Neural cell (in vitro differentiated cells): ENCODE measurements around the gene SPN. TPM values are rescaled to one million over a fixed set of nuclear protein-coding genes. Genes with fewer than 3 reads are reported as not detected.

ENCODE experiments used
- H2AFZ ChIP-seq: fragments of 200-600, 300-800 bp; sonication (generic), shearing (Covaris generic); 2 replicates; pipeline ENCODE4 v1.6.0; 2014; ENCODE audit warnings: low read depth, mild to moderate bottlenecking, antibody characterized with exemption, low read length, moderate library complexity
- H3F3A ChIP-seq: fragments of 200-600 bp; shearing (Covaris generic); 2 replicates; pipeline ENCODE4 v1.6.1; 2016; ENCODE audit warnings: mild to moderate bottlenecking, moderate library complexity, mixed read lengths, antibody characterized with exemption, low read length; ENCODE audit not compliant: insufficient read depth, poor library complexity, severe bottlenecking
- H3K27ac ChIP-seq: fragments of 200-600, 300-800 bp; sonication (generic), shearing (Covaris generic); 2 replicates; pipeline ENCODE4 v1.5.1; 2014; ENCODE audit warnings: mild to moderate bottlenecking, low read length, moderate library complexity
- H3K27me3 ChIP-seq: fragments of 300-800, 200-600 bp; sonication (generic), shearing (Covaris generic); 2 replicates; pipeline ENCODE4 v1.6.0; 2014; ENCODE audit warnings: mild to moderate bottlenecking, low read depth, low read length, moderate library complexity; ENCODE audit not compliant: insufficient read depth
- H3K36me3 ChIP-seq: fragments of 300-800, 200-600 bp; sonication (generic), shearing (Covaris generic); 2 replicates; pipeline ENCODE4 v1.5.1; 2014; ENCODE audit warnings: mild to moderate bottlenecking, antibody characterized with exemption, low read length, moderate library complexity; ENCODE audit not compliant: insufficient read depth
- H3K4me2 ChIP-seq: fragments of 300-800, 200-600 bp; sonication (generic), shearing (Covaris generic); 2 replicates; pipeline ENCODE4 v1.6.0; 2014; ENCODE audit warnings: mild to moderate bottlenecking, low read length
- H3K4me3 ChIP-seq: fragments of 300-800, 200-600 bp; sonication (generic), shearing (Covaris generic); 2 replicates; pipeline ENCODE4 v1.5.1; 2014; ENCODE audit warnings: mild to moderate bottlenecking, low read length, moderate library complexity
- H3K79me2 ChIP-seq: fragments of 200-600 bp; shearing (Covaris generic); replicated peaks from 2 replicates; pipeline ENCODE4 v1.6.0; 2014; ENCODE audit warnings: mild to moderate bottlenecking, low read length, moderate library complexity; ENCODE audit not compliant: insufficient read depth
- H3K9ac ChIP-seq: fragments of 300-800, 200-600 bp; sonication (generic), shearing (Covaris generic); 2 replicates; pipeline ENCODE4 v1.6.1; 2016; ENCODE audit warnings: mild to moderate bottlenecking, low read length, mixed read lengths
- H3K9me2 ChIP-seq: fragments of 200-600 bp; shearing (Covaris generic); 2 replicates; pipeline ENCODE4 v1.6.1; 2016; ENCODE audit warnings: mild to moderate bottlenecking, low read length, mixed read lengths; ENCODE audit not compliant: insufficient read depth
- H3K9me3 ChIP-seq: fragments of 200-600, 300-800 bp; sonication (generic), shearing (Covaris generic); 2 replicates; pipeline ENCODE4 v1.6.1; 2016; ENCODE audit warnings: mild to moderate bottlenecking, mixed run types, low read length, moderate library complexity, mixed read lengths
- H4K20me1 ChIP-seq: fragments of 200-600 bp; shearing (Covaris generic); 2 replicates; pipeline ENCODE4 v1.6.1; 2016; ENCODE audit warnings: mild to moderate bottlenecking, mixed run types; ENCODE audit not compliant: insufficient read depth
- CTCF ChIP-seq: fragments of 450-650 bp; IDR thresholded peaks from 2 replicates; pipeline ENCODE4 v1.5.1; 2014; ENCODE audit warnings: antibody characterized with exemption, mild to moderate bottlenecking, moderate library complexity; ENCODE audit not compliant: poor library complexity, severe bottlenecking
- EP300 ChIP-seq: fragments of 450-650 bp; conservative IDR thresholded peaks from 2 replicates; pipeline ENCODE4 v1.6.1; 2014; ENCODE audit warnings: antibody characterized with exemption, mild to moderate bottlenecking, moderate library complexity; ENCODE audit not compliant: poor library complexity, severe bottlenecking
- EZH2 ChIP-seq: fragments of 200-600, 300-800 bp; shearing (Covaris generic), sonication (generic); IDR thresholded peaks from 2 replicates; pipeline ENCODE4 v1.6.1; 2014; ENCODE audit warnings: antibody characterized with exemption, low read length, borderline replicate concordance, mild to moderate bottlenecking; ENCODE audit not compliant: insufficient read depth, poor library complexity, severe bottlenecking
- MXI1 ChIP-seq: fragments of 450-650 bp; conservative IDR thresholded peaks from 2 replicates; pipeline ENCODE4 v1.6.1; 2014; ENCODE audit warnings: antibody characterized with exemption, mild to moderate bottlenecking; ENCODE audit not compliant: poor library complexity, severe bottlenecking
- POLR2AphosphoS5 ChIP-seq: IDR thresholded peaks from 2 replicates; pipeline ENCODE4 v1.6.1; 2012
- RAD21 ChIP-seq: fragments of 450-650 bp; conservative IDR thresholded peaks from 2 replicates; pipeline ENCODE4 v1.6.1; 2014; ENCODE audit warnings: antibody characterized with exemption, mild to moderate bottlenecking, moderate library complexity
- SMC3 ChIP-seq: fragments of 450-650 bp; conservative IDR thresholded peaks from 2 replicates; pipeline ENCODE4 v1.6.1; 2014; ENCODE audit warnings: antibody characterized with exemption, mild to moderate bottlenecking, moderate library complexity; ENCODE audit not compliant: poor library complexity
- TAF1 ChIP-seq: IDR thresholded peaks from 2 replicates; pipeline ENCODE4 v1.6.1; 2012; ENCODE audit warnings: low read depth
- polyA plus RNA-seq: library from polyadenylated mRNA; depleted of rRNA; stranded (reverse); fragments of >200 nt; gene quantifications from 2 replicates; pipeline ENCODE4 v1.2.3, GENCODE V29; 2014
- TF ChIP-seq, protein P1 (sequence below): IDR thresholded peaks from 2 replicates; pipeline ENCODE4 v1.6.1; 2012; ENCODE audit warnings: borderline replicate concordance

Gene SPN
- polyA plus RNA-seq, 1 donor from 2014 or later: 0.09 TPM

GRCh38 chr16:29714972-29715371 is 51.9 kb downstream of the SPN start:
- Histone ChIP-seq H3K4me3 (no peak overlapping the region), H3K79me2 (no peaks in the 10 kb centered on the region), H3F3A (no peaks in the 10 kb centered on the region), H3K9ac (no peak overlapping the region), H2AFZ (no peak overlapping the region), H3K36me3 (no peaks in the 10 kb centered on the region), H3K27me3 (no peaks in the 10 kb centered on the region), H3K9me3 (no peaks in the 10 kb centered on the region), H3K27ac (no peak overlapping the region), H3K4me2 (no peak overlapping the region), H3K9me2 (no peaks in the 10 kb centered on the region), H4K20me1 (no peaks in the 10 kb centered on the region)
- TF ChIP-seq SMC3 (no peak), EP300 (no peak), MXI1 (no peak), CTCF (no peak), POLR2AphosphoS5 (no peak), TAF1 (no peak), EZH2 (no peak), RAD21 (no peak)
- TF ChIP-seq, protein P1, sequence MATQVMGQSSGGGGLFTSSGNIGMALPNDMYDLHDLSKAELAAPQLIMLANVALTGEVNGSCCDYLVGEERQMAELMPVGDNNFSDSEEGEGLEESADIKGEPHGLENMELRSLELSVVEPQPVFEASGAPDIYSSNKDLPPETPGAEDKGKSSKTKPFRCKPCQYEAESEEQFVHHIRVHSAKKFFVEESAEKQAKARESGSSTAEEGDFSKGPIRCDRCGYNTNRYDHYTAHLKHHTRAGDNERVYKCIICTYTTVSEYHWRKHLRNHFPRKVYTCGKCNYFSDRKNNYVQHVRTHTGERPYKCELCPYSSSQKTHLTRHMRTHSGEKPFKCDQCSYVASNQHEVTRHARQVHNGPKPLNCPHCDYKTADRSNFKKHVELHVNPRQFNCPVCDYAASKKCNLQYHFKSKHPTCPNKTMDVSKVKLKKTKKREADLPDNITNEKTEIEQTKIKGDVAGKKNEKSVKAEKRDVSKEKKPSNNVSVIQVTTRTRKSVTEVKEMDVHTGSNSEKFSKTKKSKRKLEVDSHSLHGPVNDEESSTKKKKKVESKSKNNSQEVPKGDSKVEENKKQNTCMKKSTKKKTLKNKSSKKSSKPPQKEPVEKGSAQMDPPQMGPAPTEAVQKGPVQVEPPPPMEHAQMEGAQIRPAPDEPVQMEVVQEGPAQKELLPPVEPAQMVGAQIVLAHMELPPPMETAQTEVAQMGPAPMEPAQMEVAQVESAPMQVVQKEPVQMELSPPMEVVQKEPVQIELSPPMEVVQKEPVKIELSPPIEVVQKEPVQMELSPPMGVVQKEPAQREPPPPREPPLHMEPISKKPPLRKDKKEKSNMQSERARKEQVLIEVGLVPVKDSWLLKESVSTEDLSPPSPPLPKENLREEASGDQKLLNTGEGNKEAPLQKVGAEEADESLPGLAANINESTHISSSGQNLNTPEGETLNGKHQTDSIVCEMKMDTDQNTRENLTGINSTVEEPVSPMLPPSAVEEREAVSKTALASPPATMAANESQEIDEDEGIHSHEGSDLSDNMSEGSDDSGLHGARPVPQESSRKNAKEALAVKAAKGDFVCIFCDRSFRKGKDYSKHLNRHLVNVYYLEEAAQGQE: no peak

GRCh38 chr16:29717113-29717512 is 54.1 kb downstream of the SPN start:
- no peaks in the 10 kb centered on the region for H3F3A ChIP-seq
- TF ChIP-seq POLR2AphosphoS5: no peak
- no peak for TF ChIP-seq TAF1
- TF ChIP-seq CTCF: no peak
- TF ChIP-seq EP300: no peak
- TF ChIP-seq MXI1: no peak
- TF ChIP-seq SMC3: no peak
- no peak for TF ChIP-seq RAD21
- no peak for TF ChIP-seq EZH2
- TF ChIP-seq, protein P1: no peak
- H3K4me2 ChIP-seq: no peak overlapping the region
- H3K4me3 ChIP-seq: no peak overlapping the region
- no peaks in the 10 kb centered on the region for H3K27me3 ChIP-seq
- no peaks in the 10 kb centered on the region for H3K79me2 ChIP-seq
- H3K36me3 ChIP-seq: no peaks in the 10 kb centered on the region
- no peak overlapping the region for H2AFZ ChIP-seq
- no peak overlapping the region for H3K9ac ChIP-seq
- no peaks in the 10 kb centered on the region for H3K9me2 ChIP-seq
- H4K20me1 ChIP-seq: no peaks in the 10 kb centered on the region
- no peaks in the 10 kb centered on the region for H3K9me3 ChIP-seq
- no peak overlapping the region for H3K27ac ChIP-seq
